ENCODE results near the gene TMEM135. TPM values are rescaled to one million over a fixed set of nuclear protein-coding genes. Genes with fewer than 3 reads are reported as not detected.

TMEM135 gene
- polyA plus RNA-seq, 1 of the 3 experiments (the other 2 are of a cell fraction) = 3.0 TPM

DNA sequence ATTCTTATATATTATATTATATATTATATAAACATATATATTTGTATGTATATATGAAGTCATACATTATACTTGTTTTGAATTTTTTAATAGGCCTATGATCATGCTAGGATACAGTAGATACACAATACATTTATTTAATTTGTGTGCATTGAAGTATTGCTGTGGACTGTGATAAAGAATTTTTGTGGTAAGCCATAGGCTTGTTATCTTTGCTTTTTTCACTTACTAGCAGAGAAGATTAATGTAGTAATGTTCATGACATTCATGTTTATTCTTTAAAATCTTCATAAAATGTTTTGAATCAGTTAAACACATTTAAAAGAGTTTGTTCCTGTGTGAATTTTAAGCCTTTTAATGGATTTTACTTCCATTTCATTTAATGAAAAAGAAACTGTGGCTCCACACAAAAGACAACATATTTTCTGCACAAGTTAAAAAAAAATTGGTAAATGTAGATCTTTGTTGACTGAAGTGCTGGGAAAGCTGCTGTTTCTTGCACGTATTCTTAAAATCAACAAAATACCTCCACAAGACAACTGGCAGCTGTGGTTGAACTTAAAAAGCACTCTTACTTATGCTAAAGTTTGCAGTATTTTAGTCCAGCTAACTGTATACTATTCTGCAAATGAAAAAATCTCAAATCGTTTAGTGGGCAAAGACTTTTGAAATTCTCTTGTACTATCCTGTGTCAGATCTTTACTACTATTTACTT lies 156.2 kb downstream of the TMEM135 start:
- WGBS (ENCODE audit: low lambda C conversion rate) = 94% methylated on average over 2 of the region's 2 CpGs

DNA sequence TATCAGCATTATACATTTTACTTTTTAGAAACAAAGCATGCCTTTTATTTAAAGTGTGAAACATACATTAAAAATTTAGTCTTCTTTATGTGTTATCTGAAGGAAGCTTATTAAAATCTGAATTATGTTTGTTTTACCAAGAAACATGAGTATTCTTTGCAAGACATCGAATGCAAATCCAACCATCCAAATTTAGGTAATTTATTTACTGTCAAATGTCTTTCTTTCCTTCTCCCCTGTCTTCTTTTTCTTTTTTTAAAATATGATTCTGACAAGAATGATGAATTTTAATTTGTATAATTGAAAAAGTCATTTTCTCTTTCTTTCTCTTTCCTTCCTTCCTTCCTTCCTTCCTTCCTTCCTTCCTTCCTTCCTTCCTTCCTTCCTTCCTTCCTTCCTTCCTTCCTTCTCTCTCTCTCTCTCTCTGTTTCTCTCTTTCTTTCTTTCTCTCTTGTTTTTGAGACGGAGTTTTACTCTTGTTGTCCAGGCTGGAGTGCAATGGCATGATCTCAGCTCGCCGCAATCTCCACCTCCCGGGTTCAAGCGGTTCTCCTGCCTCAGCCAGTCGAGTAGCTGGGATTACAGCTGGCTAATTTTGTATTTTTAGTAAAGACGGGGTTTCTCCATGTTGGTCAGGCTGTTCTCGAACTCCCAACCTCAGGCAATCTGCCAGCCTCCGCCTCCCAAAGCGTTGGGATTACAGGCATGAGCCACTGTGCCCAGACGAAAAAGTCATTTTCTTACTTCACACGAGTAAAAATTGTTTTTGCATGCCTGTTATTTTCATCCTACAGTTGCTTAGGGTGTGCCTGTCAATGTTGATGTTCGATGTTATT lies 157.5 kb downstream of the TMEM135 start:
- POLR2A ChIA-PET = no interaction called here
- CTCF ChIA-PET = no interaction called here

More for the DNA sequence above, 156.2 kb downstream of the TMEM135 start:
- peaks cover 0 to 34% of the 10 kb centered on the region in 2 experiments; a peak in 1 of 4 replicates for H3K4me1 ChIP-seq (ENCODE audit: control insufficient read depth in 1 of 2, insufficient read depth in 2 of 2, low read depth in 1 of 2, low read length in 1 of 2)
- no peak overlapping the region for H2AFZ ChIP-seq (ENCODE audit: low read depth)
- H3K4me2 ChIP-seq = no peak overlapping the region
- TF ChIP-seq POLR2AphosphoS5 (IDR thresholded peaks at IDR 0.05; ENCODE audit: low read depth, low read length) (no peak), FOSL2 (IDR thresholded peaks at IDR 0.05; ENCODE audit: borderline replicate concordance, low read depth) (no peak), CHD2 (IDR thresholded peaks at IDR 0.05; ENCODE audit: low read length, partially characterized antibody) (no peak), SMC3 (IDR thresholded peaks at IDR 0.05; ENCODE audit: low read depth, low read length) (no peak), PBX3 (IDR thresholded peaks at IDR 0.05) (no peak), TCF12 (IDR thresholded peaks at IDR 0.05) (no peak), ZBTB33 (IDR thresholded peaks at IDR 0.05; ENCODE audit: borderline replicate concordance, low read depth) (no peak)
- no peaks in the 10 kb centered on the region for H3K79me2 ChIP-seq (ENCODE audit: insufficient read depth)
- H3K27me3 ChIP-seq (ENCODE audit: insufficient read depth) = no peaks in the 10 kb centered on the region
- H3K27ac ChIP-seq (ENCODE audit: low read depth in 2 of 2, low read length in 1 of 2) = no peak overlapping the region
- DNase-seq = no peak
- H3K36me3 ChIP-seq (replicated peaks in 1 of 2; ENCODE audit: control insufficient read depth in 1 of 2, insufficient read depth in 2 of 2, low read length in 1 of 2) = no peaks in the 10 kb centered on the region
- 0 out of 2 replicates have a peak, but pooled peaks cover 7% of the 10 kb centered on the region for H3K9me2 ChIP-seq
- no peak overlapping the region for H3K9ac ChIP-seq
- no peaks in the 10 kb centered on the region for H3F3A ChIP-seq (replicated peaks; ENCODE audit: insufficient read depth)
- no peaks in the 10 kb centered on the region for H3K9me3 ChIP-seq
- no peaks in the 10 kb centered on the region for H4K20me1 ChIP-seq (ENCODE audit: insufficient read depth)
- ChIA-PET CTCF (interaction anchor here (1.2 kb wide), 1 partner anchor 22 kb away, joined by 3 read pairs; no protein-coding TSS in a partner anchor), POLR2A (no interaction called here)
- no peak overlapping the region for H3K4me3 ChIP-seq (ENCODE audit: low read depth in 2 of 2, low read length in 1 of 2)

More for the DNA sequence above, 157.5 kb downstream of the TMEM135 start:
- Histone ChIP-seq H2AFZ (ENCODE audit: low read depth) (no peak overlapping the region), H3K4me1 (ENCODE audit: control insufficient read depth in 1 of 2, insufficient read depth in 2 of 2, low read depth in 1 of 2, low read length in 1 of 2) (peaks cover 0 to 31% of the 10 kb centered on the region in 2 experiments; a peak in 1 of 4 replicates), H4K20me1 (ENCODE audit: insufficient read depth) (no peaks in the 10 kb centered on the region), H3K4me2 (no peak overlapping the region), H3K36me3 (replicated peaks in 1 of 2; ENCODE audit: control insufficient read depth in 1 of 2, insufficient read depth in 2 of 2, low read length in 1 of 2) (no peaks in the 10 kb centered on the region), H3K27me3 (ENCODE audit: insufficient read depth) (no peaks in the 10 kb centered on the region), H3K27ac (ENCODE audit: low read depth in 2 of 2, low read length in 1 of 2) (no peak overlapping the region), H3K4me3 (ENCODE audit: low read depth in 2 of 2, low read length in 1 of 2) (no peak overlapping the region), H3K9me3 (no peaks in the 10 kb centered on the region), H3K79me2 (ENCODE audit: insufficient read depth) (no peaks in the 10 kb centered on the region), H3K9me2 (0 out of 2 replicates have a peak, but pooled peaks cover 7% of the 10 kb centered on the region), H3K9ac (no peak overlapping the region), H3F3A (replicated peaks; ENCODE audit: insufficient read depth) (no peaks in the 10 kb centered on the region)
- 83% methylated on average over 14 of the region's 14 CpGs for WGBS (ENCODE audit: low lambda C conversion rate)
- no peak for DNase-seq
- TF ChIP-seq FOXJ3 (CRISPR knock-in tag; IDR thresholded peaks at IDR 0.05) (no peak), FOXM1 (IDR thresholded peaks at IDR 0.05; ENCODE audit: low read depth) (no peak), ELF1 (IDR thresholded peaks at IDR 0.05) (no peak), RFX5 (IDR thresholded peaks at IDR 0.05; ENCODE audit: low read length) (no peak), CHD2 (IDR thresholded peaks at IDR 0.05; ENCODE audit: low read length, partially characterized antibody) (no peak), NRF1 (IDR thresholded peaks at IDR 0.05; ENCODE audit: low read depth, low read length) (no peak), MXI1 (IDR thresholded peaks at IDR 0.05; ENCODE audit: low read depth, low read length) (no peak), FOSL2 (IDR thresholded peaks at IDR 0.05; ENCODE audit: borderline replicate concordance, low read depth) (no peak), RCOR1 (IDR thresholded peaks at IDR 0.05; ENCODE audit: low read length) (no peak), TAF1 (IDR thresholded peaks at IDR 0.05; ENCODE audit: borderline replicate concordance, low read depth, low read length) (no peak), POLR2AphosphoS5 (IDR thresholded peaks at IDR 0.05; ENCODE audit: low read depth, low read length) (no peak), EZH2phosphoT487 (IDR thresholded peaks at IDR 0.05; ENCODE audit: borderline replicate concordance, low read depth) (no peak)
- TF ChIP-seq, protein P1, sequence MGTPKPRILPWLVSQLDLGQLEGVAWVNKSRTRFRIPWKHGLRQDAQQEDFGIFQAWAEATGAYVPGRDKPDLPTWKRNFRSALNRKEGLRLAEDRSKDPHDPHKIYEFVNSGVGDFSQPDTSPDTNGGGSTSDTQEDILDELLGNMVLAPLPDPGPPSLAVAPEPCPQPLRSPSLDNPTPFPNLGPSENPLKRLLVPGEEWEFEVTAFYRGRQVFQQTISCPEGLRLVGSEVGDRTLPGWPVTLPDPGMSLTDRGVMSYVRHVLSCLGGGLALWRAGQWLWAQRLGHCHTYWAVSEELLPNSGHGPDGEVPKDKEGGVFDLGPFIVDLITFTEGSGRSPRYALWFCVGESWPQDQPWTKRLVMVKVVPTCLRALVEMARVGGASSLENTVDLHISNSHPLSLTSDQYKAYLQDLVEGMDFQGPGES (IDR thresholded peaks at IDR 0.05; ENCODE audit: low read depth, low read length) = no peak

Data from SK-N-SH (cell line).